Gastroesophageal sphincter (tissue), 3 donors: ENCODE measurements around the gene GLRA2.

ENCODE experiments used
- CTCF ChIP-seq, 4 experiments: fragments of 200-600 bp in 2 of 4; fragments of 450-650 bp in 2 of 4; sonication (generic) in 1 of 4; IDR thresholded peaks; one replicate each; pipeline ENCODE4 v1.5.1; 2017 to 2019; ENCODE audit warnings: antibody characterized with exemption in 4 of 4, mild to moderate bottlenecking in 2 of 4, moderate library complexity in 2 of 4
- EP300 ChIP-seq: sonication (generic); formaldehyde crosslinking; IDR thresholded peaks from one replicate; pipeline ENCODE4 v1.6.1; 2017; ENCODE audit warnings: antibody characterized with exemption, mild to moderate bottlenecking
- POLR2A ChIP-seq, 2 donors: fragments of 450-650 bp; IDR thresholded peaks; one replicate each; pipeline ENCODE4 v1.6.1; 2017; ENCODE audit warnings: antibody characterized with exemption in 2 of 2, mild to moderate bottlenecking in 2 of 2, moderate library complexity in 1 of 2
- POLR2AphosphoS5 ChIP-seq: sonication (generic); formaldehyde crosslinking; IDR thresholded peaks from one replicate; pipeline ENCODE4 v1.6.1; 2017; ENCODE audit warnings: antibody characterized with exemption

DNA sequence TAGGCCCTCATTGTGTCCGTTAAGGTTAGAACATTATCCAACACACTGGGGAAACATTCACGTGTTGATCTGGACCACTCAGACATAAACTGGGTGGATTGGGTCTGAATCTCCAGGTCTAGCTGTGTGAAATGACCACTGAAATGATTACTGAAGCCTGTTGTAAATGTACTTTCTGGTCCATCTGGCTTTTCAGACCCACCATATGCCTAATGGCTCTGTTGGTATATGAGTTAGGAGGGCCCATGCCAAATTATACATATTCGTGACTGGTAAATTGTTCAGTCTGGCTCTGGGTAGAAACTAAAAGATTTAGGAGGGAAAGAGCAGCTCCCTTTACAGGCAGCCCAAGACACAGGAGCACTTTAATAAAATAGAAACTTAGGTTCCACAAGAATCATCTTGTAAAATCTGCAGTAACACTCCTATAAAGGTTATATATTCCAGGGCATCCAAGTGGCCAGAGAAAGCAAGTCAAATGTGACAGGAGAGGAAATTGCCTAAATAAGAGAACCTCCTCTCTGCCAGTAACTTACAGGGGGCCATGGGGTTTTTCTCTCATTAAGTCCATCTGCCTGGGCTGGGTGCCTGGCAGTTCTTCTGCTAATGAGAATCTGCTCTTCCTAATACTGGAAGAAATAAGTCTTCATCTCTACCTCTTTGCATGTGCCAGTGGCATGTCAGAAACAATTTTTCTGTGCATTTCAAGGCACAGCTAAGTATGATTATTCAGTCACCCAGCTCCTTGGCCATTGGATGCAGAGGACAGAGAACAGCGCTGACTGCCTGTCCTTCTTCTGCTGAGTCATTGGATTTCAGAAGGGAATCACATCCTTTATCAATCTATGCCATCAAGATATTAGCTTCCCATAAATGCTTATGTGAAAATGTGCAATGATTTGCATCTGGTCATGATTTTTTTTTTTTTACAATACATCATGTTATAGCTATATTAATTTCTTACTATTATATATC is 112.6 kb downstream of the GLRA2 start:
- TF ChIP-seq CTCF (IDR thresholded peaks at IDR 0.05) (no peak), POLR2A (IDR thresholded peaks at IDR 0.05) (no peak), EP300 (no peak), POLR2AphosphoS5 (no peak)
